B cell (primary cell): ENCODE results near the gene TRIM52. TPM values are rescaled to one million over a fixed set of nuclear protein-coding genes. Genes with fewer than 3 reads are reported as not detected.
"Not testable (repeated sequence)": the region's sequence is repeated elsewhere in the genome, so short reads cannot be mapped to it uniquely, and the experiment has no call there.

Experiments
- ATAC-seq: fragments of 200-7000 bp; cut with Tn5 transposase; one replicate; pipeline ENCODE4 v1.10.0; 2021; ENCODE audit warnings: low read depth, mild to moderate bottlenecking, moderate number of reproducible peaks, moderate library complexity
- CTCF ChIA-PET: fragments of 350-600 bp; sonication (Branson Sonifier 250); formaldehyde crosslinking; loops from one replicate; lab custom pipeline; 2021; ENCODE audit warnings: antibody characterized with exemption, inconsistent platforms; lab: Charles Lee
- POLR2A ChIA-PET: fragments of 350-600 bp; sonication (Branson Sonifier 250); formaldehyde crosslinking; loops from one replicate; lab custom pipeline; 2021; ENCODE audit warnings: antibody characterized with exemption; lab: Charles Lee
- DNase-seq: peaks from one replicate; pipeline ENCODE4 v3.0.0; 2013
- H2AFZ ChIP-seq: 2 replicates; pipeline ENCODE4 v1.6.1; 2012; ENCODE audit warnings: mild to moderate bottlenecking, low read depth, low read length; ENCODE audit not compliant: insufficient read depth, poor library complexity, severe bottlenecking
- H3K27ac ChIP-seq, 2 donors: 1 replicate in 1 of 2; 2 replicates in 1 of 2; pipeline ENCODE4 v1.5.1; 2012 to 2013; ENCODE audit warnings: low read length in 2 of 2, mild to moderate bottlenecking in 2 of 2, moderate library complexity in 1 of 2
- H3K27me3 ChIP-seq, 4 experiments: fragments of 200-600 bp in 1 of 4; sonication (generic) in 1 of 4; replicated peaks in 1 of 4; 1 replicate in 2 of 4; 2 replicates in 2 of 4; pipeline versions ENCODE4 v1.6.1 to v1.7.0; 2013 to 2016; ENCODE audit warnings: low read length in 3 of 4, mild to moderate bottlenecking in 2 of 4, mixed read lengths in 1 of 4, moderate library complexity in 1 of 4; ENCODE audit not compliant: insufficient read depth in 4 of 4, control insufficient read depth in 3 of 4; ENCODE audit errors: control extremely low read depth in 1 of 4
- H3K36me3 ChIP-seq, 2 experiments: replicated peaks in 1 of 2; 1 replicate in 1 of 2; 2 replicates in 1 of 2; pipeline versions ENCODE4 v1.6.1 to v1.7.1; 2013; ENCODE audit warnings: low read length in 1 of 2; ENCODE audit not compliant: insufficient read depth in 2 of 2, control insufficient read depth in 1 of 2; ENCODE audit errors: control extremely low read depth in 1 of 2, extremely low read depth in 1 of 2
- H3K4me1 ChIP-seq, 2 donors: fragments of 200-600 bp in 1 of 2; sonication (generic) in 1 of 2; 1 replicate in 1 of 2; 2 replicates in 1 of 2; pipeline versions ENCODE4 v1.5.1 to v1.6.1; 2013 to 2017; ENCODE audit warnings: low read length in 2 of 2; ENCODE audit not compliant: control insufficient read depth in 2 of 2, insufficient read depth in 2 of 2
- H3K4me2 ChIP-seq: replicated peaks from 2 replicates; pipeline ENCODE3; 2012; ENCODE audit warnings: mild to moderate bottlenecking, low read depth, low read length; ENCODE audit not compliant: poor library complexity, severe bottlenecking
- H3K4me3 ChIP-seq, 5 experiments: fragments of 200-600 bp in 1 of 5; sonication (generic) in 1 of 5; 1 replicate in 3 of 5; 2 replicates in 2 of 5; pipeline versions ENCODE4 v1.5.1 to v1.7.0; 2011 to 2016; ENCODE audit warnings: low read length in 4 of 5, mild to moderate bottlenecking in 4 of 5, low read depth in 2 of 5, control low read depth in 1 of 5, moderate library complexity in 1 of 5; ENCODE audit not compliant: insufficient read depth in 1 of 5; ENCODE audit errors: control extremely low read depth in 1 of 5, extremely low read depth in 1 of 5
- H3K79me2 ChIP-seq: fragments of 200-600 bp; sonication (generic); one replicate; pipeline ENCODE4 v1.6.0; 2016; ENCODE audit warnings: low read length; ENCODE audit not compliant: control insufficient read depth, insufficient read depth
- H3K9ac ChIP-seq: fragments of 200-600 bp; sonication (generic); 2 replicates; pipeline ENCODE4 v1.6.1; 2017; ENCODE audit warnings: mild to moderate bottlenecking, low read length, moderate library complexity
- H3K9me3 ChIP-seq, 3 donors: one replicate each; pipeline versions ENCODE4 v1.6.1 to v1.7.1; 2013; ENCODE audit warnings: low read length in 2 of 3; ENCODE audit not compliant: control insufficient read depth in 2 of 3, insufficient read depth in 1 of 3; ENCODE audit errors: control extremely low read depth in 1 of 3
- H4K20me1 ChIP-seq: 2 replicates; pipeline ENCODE4 v1.6.0; 2012; ENCODE audit warnings: mild to moderate bottlenecking, low read length; ENCODE audit not compliant: insufficient read depth, control insufficient read depth, poor library complexity, severe bottlenecking
- H3K27ac Mint-ChIP-seq: one replicate; pipeline ENCODE4 v1.8.0; 2021; ENCODE audit warnings: mixed read lengths
- H3K27me3 Mint-ChIP-seq: one replicate; pipeline ENCODE4 v1.8.0; 2021; ENCODE audit warnings: mixed read lengths
- H3K4me1 Mint-ChIP-seq: one replicate; pipeline ENCODE4 v1.8.0; 2021; ENCODE audit warnings: mixed read lengths
- H3K4me3 Mint-ChIP-seq: one replicate; pipeline ENCODE4 v1.8.0; 2021; ENCODE audit warnings: mixed read lengths
- H3K9me3 Mint-ChIP-seq: one replicate; pipeline ENCODE4 v1.8.0; 2022; ENCODE audit warnings: mixed read lengths; ENCODE audit not compliant: insufficient read depth
- EZH2 ChIP-seq: IDR thresholded peaks from 2 replicates; pipeline ENCODE4 v1.6.1; 2012; ENCODE audit warnings: borderline replicate concordance, low read depth, mild to moderate bottlenecking, moderate library complexity, low read length; ENCODE audit not compliant: insufficient read depth, poor library complexity, severe bottlenecking
- WGBS: methylation state at CpG from one replicate; pipeline ENCODE4 v1.1.5; 2013; ENCODE audit warnings: missing lambda C conversion rate; ENCODE audit not compliant: insufficient coverage; 5-methylcytosine and 5-hydroxymethylcytosine counted together
- intact Hi-C: fragments of 100-400 bp; cut with micrococcal nuclease; formaldehyde crosslinking; loops from one replicate; pipeline ENCODE4 v1.10.0; 2022
- polyA plus RNA-seq: library from polyadenylated mRNA; depleted of rRNA; stranded (reverse); fragments of >200 nt; gene quantifications from 2 replicates; pipeline ENCODE4 v1.2.3, GENCODE V29; 2012
- total RNA-seq, 2 donors: library from RNA; stranded (reverse); fragments of 120-200 nt in 1 of 2; gene quantifications; 1 replicate in 1 of 2; 2 replicates in 1 of 2; pipeline versions ENCODE4 v1.2.3 to v1.2.4, GENCODE V29; 2013 to 2022
- TF ChIP-seq, protein P1 (sequence below): fragments of 200-600 bp; IDR thresholded peaks from one replicate; pipeline ENCODE4 v1.8.0; 2022; ENCODE audit warnings: antibody characterized with exemption, mild to moderate bottlenecking

Gene TRIM52
- total and polyA plus RNA-seq, 2 donors (not counting 1 experiment from before 2014, with no cell fraction given) = 29.9 to 61.3 TPM

DNA sequence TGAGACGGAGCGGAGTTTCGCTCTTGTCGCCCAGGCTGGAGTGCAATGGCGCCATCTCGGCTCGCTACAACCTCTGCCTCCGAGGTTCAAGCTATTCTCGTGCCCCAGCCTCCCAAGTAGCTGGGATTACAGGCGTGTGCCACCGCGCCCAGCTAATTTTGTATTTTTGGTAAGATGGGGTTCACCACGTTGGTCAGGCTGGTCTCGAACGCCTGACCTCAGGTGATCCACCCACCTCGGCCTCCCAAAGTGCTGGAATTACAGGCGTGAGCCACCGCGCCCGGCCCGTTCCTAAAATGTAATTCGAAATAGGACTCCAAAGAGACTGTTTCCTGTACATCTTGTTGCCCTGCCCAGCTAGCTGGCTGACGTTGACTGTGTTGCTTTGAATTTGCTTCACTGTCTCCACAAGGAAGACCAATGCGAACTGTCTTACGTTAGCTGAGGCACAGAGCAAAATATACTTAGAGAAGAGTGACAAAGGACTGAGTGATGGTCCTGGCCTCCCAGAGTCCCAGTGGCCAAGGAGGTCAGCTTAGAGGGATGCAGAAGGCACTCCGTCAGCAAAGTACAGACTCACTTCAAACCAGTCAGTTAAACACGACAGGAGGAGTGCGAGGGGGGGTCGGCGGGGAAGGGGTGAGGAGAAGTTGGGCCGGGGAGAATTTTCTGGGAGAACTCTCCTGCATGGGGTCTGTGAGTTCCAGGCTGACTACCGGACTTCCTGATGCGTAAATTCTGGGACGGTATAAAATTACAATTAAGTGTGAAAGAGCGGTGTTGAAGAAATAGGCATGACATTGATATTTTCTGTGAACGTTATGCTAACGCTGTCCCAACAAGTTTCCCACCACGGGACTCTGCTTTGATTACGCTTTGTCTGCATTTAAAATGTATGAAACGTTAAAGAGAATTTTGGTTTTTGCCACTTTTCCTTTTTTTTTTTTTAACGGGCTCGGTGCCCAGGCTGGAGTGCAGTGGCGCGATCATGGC lies 44.6 kb downstream of the TRIM52 start:
- ChIA-PET POLR2A (interaction anchor here (0.5 to 2.7 kb wide), 4 partner anchors 9 to 359 kb away, joined by 4 to 14 read pairs (median 4); no protein-coding TSS in a partner anchor), CTCF (interaction anchor here (0.6 to 1.9 kb wide), 5 partner anchors 9 to 44 kb away, joined by 3 to 13 read pairs (median 3); no protein-coding TSS in a partner anchor)
- H3K9me3 ChIP-seq = peaks cover 0 to 11% (median 0%) of the 10 kb centered on the region in 3 donors
- peak overlapping the region in 1 of 2 donors; percentile 36 for H3K27ac ChIP-seq
- H3K4me2 ChIP-seq = peak overlapping the region; percentile 93
- H3K4me1 Mint-ChIP-seq = peaks cover 31% of the 10 kb centered on the region
- intact Hi-C loops = loop anchor here (10.0 kb wide), 1 partner anchor 51 kb away; no protein-coding TSS in a partner anchor
- no peak for ATAC-seq
- H3K9ac ChIP-seq = peak overlapping the region; percentile 75
- H3K36me3 ChIP-seq = no peaks in the 10 kb centered on the region
- peak overlapping the region; percentile 59 for H2AFZ ChIP-seq
- H3K27ac Mint-ChIP-seq = peak overlapping the region; percentile 77
- H3K4me3 ChIP-seq = peak overlapping the region in 4 of 5 experiments; percentile 60 to 86 (median 76)
- peak overlapping the region; percentile 99 for H3K4me3 Mint-ChIP-seq
- peak; percentile 44 for DNase-seq
- no peaks in the 10 kb centered on the region for H3K27me3 Mint-ChIP-seq
- H3K79me2 ChIP-seq = no peaks in the 10 kb centered on the region
- H3K9me3 Mint-ChIP-seq = no peaks in the 10 kb centered on the region
- WGBS = 29% methylated on average over 40 of the region's 44 CpGs
- H3K27me3 ChIP-seq = no peaks in the 10 kb centered on the region
- TF ChIP-seq, protein P1, sequence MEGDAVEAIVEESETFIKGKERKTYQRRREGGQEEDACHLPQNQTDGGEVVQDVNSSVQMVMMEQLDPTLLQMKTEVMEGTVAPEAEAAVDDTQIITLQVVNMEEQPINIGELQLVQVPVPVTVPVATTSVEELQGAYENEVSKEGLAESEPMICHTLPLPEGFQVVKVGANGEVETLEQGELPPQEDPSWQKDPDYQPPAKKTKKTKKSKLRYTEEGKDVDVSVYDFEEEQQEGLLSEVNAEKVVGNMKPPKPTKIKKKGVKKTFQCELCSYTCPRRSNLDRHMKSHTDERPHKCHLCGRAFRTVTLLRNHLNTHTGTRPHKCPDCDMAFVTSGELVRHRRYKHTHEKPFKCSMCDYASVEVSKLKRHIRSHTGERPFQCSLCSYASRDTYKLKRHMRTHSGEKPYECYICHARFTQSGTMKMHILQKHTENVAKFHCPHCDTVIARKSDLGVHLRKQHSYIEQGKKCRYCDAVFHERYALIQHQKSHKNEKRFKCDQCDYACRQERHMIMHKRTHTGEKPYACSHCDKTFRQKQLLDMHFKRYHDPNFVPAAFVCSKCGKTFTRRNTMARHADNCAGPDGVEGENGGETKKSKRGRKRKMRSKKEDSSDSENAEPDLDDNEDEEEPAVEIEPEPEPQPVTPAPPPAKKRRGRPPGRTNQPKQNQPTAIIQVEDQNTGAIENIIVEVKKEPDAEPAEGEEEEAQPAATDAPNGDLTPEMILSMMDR = no peak
- TF ChIP-seq EZH2 = no peak
- H3K4me1 ChIP-seq = peaks cover 9 to 23% of the 10 kb centered on the region in 2 donors
- peaks cover 7% of the 10 kb centered on the region for H4K20me1 ChIP-seq

DNA sequence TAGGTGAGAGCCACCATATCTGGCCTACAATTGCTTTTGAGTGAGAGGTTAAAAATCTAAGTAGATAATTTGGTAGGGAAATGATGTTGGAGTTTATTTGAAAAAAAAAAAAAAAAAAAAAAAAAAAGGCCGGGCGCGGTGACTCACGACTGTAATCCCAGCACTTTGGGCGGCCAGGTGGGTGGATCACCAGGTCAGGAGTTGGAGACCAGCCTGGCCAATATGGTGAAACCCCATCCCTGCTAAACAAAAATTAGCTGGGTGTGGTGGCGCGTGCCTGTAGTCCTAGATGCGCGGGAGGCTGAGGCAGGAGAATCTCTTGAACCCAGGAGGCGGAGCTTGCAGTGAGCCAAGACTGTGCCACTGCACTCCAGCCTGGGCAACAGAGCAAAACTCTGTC lies 46.7 kb downstream of the TRIM52 start:
- H3K27me3 Mint-ChIP-seq, DNase-seq, H3K4me3 Mint-ChIP-seq, H2AFZ ChIP-seq, ATAC-seq, H3K36me3 ChIP-seq, H3K27ac ChIP-seq, H3K4me3 ChIP-seq, H3K79me2 ChIP-seq, H3K27ac Mint-ChIP-seq, CTCF ChIA-PET, H4K20me1 ChIP-seq, H3K27me3 ChIP-seq, H3K9ac ChIP-seq, H3K4me2 ChIP-seq, H3K9me3 ChIP-seq, H3K9me3 Mint-ChIP-seq: not testable (repeated sequence)
- peaks cover 9 to 23% of the 10 kb centered on the region in 2 donors for H3K4me1 ChIP-seq
- intact Hi-C loops = loop anchor here (10.0 kb wide), 1 partner anchor 49 kb away; no protein-coding TSS in a partner anchor
- peaks cover 21% of the 10 kb centered on the region for H3K4me1 Mint-ChIP-seq
- WGBS = 95% methylated on average over 10 of the region's 10 CpGs
- POLR2A ChIA-PET = interaction anchor here (1.1 kb wide), 1 partner anchor 15 kb away, joined by 4 read pairs; no protein-coding TSS in a partner anchor
